H1 (cell line): ENCODE results near the gene OR10A4. TPM values are rescaled to one million over a fixed set of nuclear protein-coding genes. Genes with fewer than 3 reads are reported as not detected.

Source experiments
- CTCF ChIA-PET: fragments of 300-600 bp; sonication (Branson Sonifier 250); formaldehyde crosslinking; loops from one replicate; lab custom pipeline; 2021; ENCODE audit not compliant: partially characterized antibody; lab: Charles Lee
- POLR2A ChIA-PET: fragments of 300-600 bp; sonication (Branson Sonifier 250); formaldehyde crosslinking; loops from one replicate; lab custom pipeline; 2021; ENCODE audit warnings: inconsistent platforms; ENCODE audit not compliant: partially characterized antibody; lab: Charles Lee
- DNase-seq, 2 experiments: peaks; one replicate each; pipeline versions ENCODE4 v3.0.0 to v3.0.0-alpha.2; 2010 to 2022; ENCODE audit warnings: low spot score in 2 of 2, low read depth in 1 of 2, mixed read lengths in 1 of 2
- FAIRE-seq: peaks from 2 replicates; lab custom pipeline; 2011; peaks lifted over from hg19 to GRCh38; lab: Jason Lieb, UNC
- H2AFZ ChIP-seq: 2 replicates; pipeline ENCODE4 v1.8.1; 2012; ENCODE audit warnings: low read length, inconsistent platforms
- H2AK5ac ChIP-seq: 2 replicates; pipeline ENCODE4 v1.6.1; 2013; ENCODE audit warnings: low read depth, low read length
- H2BK120ac ChIP-seq: replicated peaks from 2 replicates; pipeline ENCODE3; 2013; ENCODE audit warnings: low read depth, low read length, inconsistent platforms
- H2BK12ac ChIP-seq: 2 replicates; pipeline ENCODE4 v1.6.1; 2013; ENCODE audit warnings: low read depth, low read length
- H2BK15ac ChIP-seq: 2 replicates; pipeline ENCODE4 v1.6.1; 2013; ENCODE audit warnings: low read length
- H2BK20ac ChIP-seq: 2 replicates; pipeline ENCODE4 v1.6.1; 2013; ENCODE audit warnings: low read length
- H2BK5ac ChIP-seq: 2 replicates; pipeline ENCODE4 v1.6.1; 2013; ENCODE audit warnings: low read depth, low read length
- H3K14ac ChIP-seq: 2 replicates; pipeline ENCODE4 v1.6.1; 2013; ENCODE audit warnings: inconsistent platforms; ENCODE audit not compliant: insufficient read length
- H3K18ac ChIP-seq: 2 replicates; pipeline ENCODE4 v1.6.1; 2013; ENCODE audit warnings: low read length; ENCODE audit errors: extremely low read depth
- H3K23ac ChIP-seq: 2 replicates; pipeline ENCODE4 v1.6.1; 2013; ENCODE audit warnings: inconsistent platforms; ENCODE audit not compliant: insufficient read length
- H3K23me2 ChIP-seq: 2 replicates; pipeline ENCODE4 v1.6.1; 2013; ENCODE audit warnings: low read depth, low read length
- H3K27ac ChIP-seq: 2 replicates; pipeline ENCODE4 v1.6.1; 2011; ENCODE audit warnings: low read depth, low read length, inconsistent platforms
- H3K27me3 ChIP-seq, 4 experiments: replicated peaks in 1 of 4; 1 replicate in 1 of 4; 2 replicates in 3 of 4; pipeline versions ENCODE4 v1.6.1 to v1.8.1; 2011 to 2013; ENCODE audit warnings: low read length in 3 of 4, mild to moderate bottlenecking in 3 of 4, inconsistent platforms in 2 of 4, mixed read lengths in 2 of 4, moderate library complexity in 1 of 4; ENCODE audit not compliant: control insufficient read depth in 3 of 4, insufficient read depth in 3 of 4; ENCODE audit errors: extremely low read depth in 1 of 4
- H3K36me3 ChIP-seq, 4 experiments: 2 replicates each; pipeline versions ENCODE4 v1.6.1 to v1.8.1; 2011 to 2013; ENCODE audit warnings: mild to moderate bottlenecking in 4 of 4, low read length in 3 of 4, moderate library complexity in 2 of 4, control low read depth in 1 of 4, inconsistent platforms in 1 of 4; ENCODE audit not compliant: insufficient read depth in 4 of 4, control insufficient read depth in 2 of 4
- H3K4ac ChIP-seq: replicated peaks from 2 replicates; pipeline ENCODE3; 2013; ENCODE audit warnings: low read length, low read depth, mixed read lengths, inconsistent platforms; ENCODE audit not compliant: insufficient read length
- H3K4me1 ChIP-seq, 4 experiments: replicated peaks in 1 of 4; 1 replicate in 1 of 4; 2 replicates in 3 of 4; pipeline versions ENCODE4 v1.6.1 to v1.8.1; 2011 to 2013; ENCODE audit warnings: low read length in 3 of 4, inconsistent platforms in 2 of 4, mixed read lengths in 1 of 4; ENCODE audit not compliant: insufficient read depth in 4 of 4, control insufficient read depth in 3 of 4
- H3K4me2 ChIP-seq, 2 experiments: 2 replicates each; pipeline versions ENCODE4 v1.6.1 to v1.8.1; 2011 to 2013; ENCODE audit warnings: low read depth in 2 of 2, low read length in 2 of 2, control low read depth in 1 of 2, inconsistent platforms in 1 of 2, mild to moderate bottlenecking in 1 of 2; ENCODE audit not compliant: insufficient read depth in 1 of 2
- H3K4me3 ChIP-seq, 4 experiments: fragments of 200-600, 300-600 bp in 1 of 4; sonication (generic), shearing (Covaris generic), sonication (Bioruptor Twin) in 1 of 4; 2 replicates each; pipeline versions ENCODE4 v1.5.1 to v1.8.1; 2011 to 2016; ENCODE audit warnings: low read length in 4 of 4, low read depth in 3 of 4, control low read depth in 2 of 4, inconsistent platforms in 2 of 4, mild to moderate bottlenecking in 2 of 4, mixed read lengths in 1 of 4, moderate library complexity in 1 of 4; ENCODE audit not compliant: insufficient read depth in 2 of 4; ENCODE audit errors: extremely low read depth in 1 of 4
- H3K56ac ChIP-seq: replicated peaks from 2 replicates; pipeline ENCODE3; 2013; ENCODE audit warnings: low read depth, mild to moderate bottlenecking, mixed read lengths, low read length, inconsistent platforms; ENCODE audit not compliant: insufficient read length
- H3K79me1 ChIP-seq: 2 replicates; pipeline ENCODE4 v1.6.1; 2013; ENCODE audit warnings: low read depth, low read length, control low read depth
- H3K79me2 ChIP-seq, 2 experiments: 2 replicates each; pipeline versions ENCODE4 v1.6.1 to v1.8.1; 2012 to 2013; ENCODE audit warnings: low read length in 2 of 2, mild to moderate bottlenecking in 2 of 2, inconsistent platforms in 1 of 2; ENCODE audit not compliant: insufficient read depth in 2 of 2, control insufficient read depth in 1 of 2
- H3K9ac ChIP-seq, 4 experiments: replicated peaks in 1 of 4; 1 replicate in 1 of 4; 2 replicates in 3 of 4; pipeline versions ENCODE4 v1.6.1 to v1.8.1; 2011 to 2013; ENCODE audit warnings: low read depth in 3 of 4, low read length in 3 of 4, control low read depth in 2 of 4, mild to moderate bottlenecking in 2 of 4, moderate library complexity in 2 of 4, inconsistent platforms in 1 of 4; ENCODE audit errors: extremely low read depth in 1 of 4
- H3K9me3 ChIP-seq, 2 experiments: 2 replicates each; pipeline versions ENCODE4 v1.6.1 to v1.8.1; 2012 to 2013; ENCODE audit warnings: mild to moderate bottlenecking in 2 of 2, moderate library complexity in 2 of 2, control low read depth in 1 of 2, inconsistent platforms in 1 of 2, low read depth in 1 of 2, low read length in 1 of 2, mixed read lengths in 1 of 2; ENCODE audit not compliant: insufficient read depth in 2 of 2
- H4K20me1 ChIP-seq, 2 experiments: replicated peaks in 1 of 2; 2 replicates each; pipeline versions ENCODE3 to v1.8.1; 2011 to 2013; ENCODE audit warnings: inconsistent platforms in 2 of 2, low read length in 2 of 2, mild to moderate bottlenecking in 1 of 2; ENCODE audit not compliant: insufficient read depth in 2 of 2, control insufficient read depth in 1 of 2
- H4K5ac ChIP-seq: 2 replicates; pipeline ENCODE4 v1.6.1; 2013; ENCODE audit warnings: low read length, low read depth, mixed read lengths, inconsistent platforms; ENCODE audit not compliant: insufficient read length
- H4K8ac ChIP-seq: 2 replicates; pipeline ENCODE4 v1.8.0; 2013; ENCODE audit warnings: mild to moderate bottlenecking, moderate library complexity, low read length, inconsistent platforms; ENCODE audit not compliant: insufficient read depth; ENCODE audit errors: extremely low read depth
- H4K91ac ChIP-seq: replicated peaks from 2 replicates; pipeline ENCODE3; 2013; ENCODE audit warnings: low read length, mixed read lengths, inconsistent platforms; ENCODE audit not compliant: insufficient read length
- BCL11A ChIP-seq, 2 experiments: IDR thresholded peaks; one replicate each; pipeline ENCODE4 v1.6.1; 2011; ENCODE audit warnings: low read depth in 2 of 2, low read length in 2 of 2, mild to moderate bottlenecking in 2 of 2
- CTCF ChIP-seq, 3 experiments: IDR thresholded peaks; 1 replicate in 2 of 3; 2 replicates in 1 of 3; pipeline versions ENCODE4 v1.5.1 to v1.6.1; 2011; ENCODE audit warnings: low read length in 3 of 3, mild to moderate bottlenecking in 3 of 3, inconsistent platforms in 2 of 3, low read depth in 1 of 3, moderate library complexity in 1 of 3; ENCODE audit not compliant: insufficient read depth in 1 of 3; ENCODE audit errors: control extremely low read depth in 1 of 3
- GABPA ChIP-seq: IDR thresholded peaks from 2 replicates; pipeline ENCODE4 v1.6.1; 2011; ENCODE audit warnings: mild to moderate bottlenecking, low read length, moderate library complexity, borderline replicate concordance; ENCODE audit not compliant: insufficient read depth
- RAD21 ChIP-seq, 2 experiments: IDR thresholded peaks in 1 of 2; conservative IDR thresholded peaks in 1 of 2; 2 replicates each; pipeline ENCODE4 v1.6.1; 2011; ENCODE audit warnings: low read depth in 2 of 2, low read length in 2 of 2, improper control_type of control experiment in 1 of 2, inconsistent platforms in 1 of 2, mild to moderate bottlenecking in 1 of 2, moderate library complexity in 1 of 2
- WGBS, 2 experiments: shearing (Covaris generic) in 1 of 2; methylation state at CpG; one replicate each; pipeline versions ENCODE4 v1.1.6 to v1.1.7; 2013 to 2015; ENCODE audit warnings: low lambda C conversion rate in 2 of 2, mixed read lengths in 2 of 2, inconsistent platforms in 1 of 2, low coverage in 1 of 2, missing lambda C conversion rate in 1 of 2; ENCODE audit not compliant: insufficient replicate concordance in 2 of 2, insufficient coverage in 1 of 2, insufficient read length in 1 of 2; ENCODE audit errors: extremely low coverage in 1 of 2, missing lambda C conversion rate in 1 of 2; 5-methylcytosine and 5-hydroxymethylcytosine counted together
- polyA plus RNA-seq, 7 experiments: library from polyadenylated mRNA; depleted of rRNA in 3 of 7; stranded (reverse) in 5 of 7; unstranded in 2 of 7; fragments of >200 nt in 5 of 7; fragments of 200-250 nt in 2 of 7; gene quantifications; 1 replicate in 5 of 7; 2 replicates in 1 of 7; 4 replicates in 1 of 7; pipeline versions ENCODE4 v1.2.1 to v1.2.3, GENCODE V29; 2011 to 2013; ENCODE audit warnings: missing spikeins in 2 of 7, mixed read lengths in 2 of 7
- total RNA-seq: library from RNA; stranded (reverse); fragmentation: NEBNext Ultra II Directional; extraction: Animal tissue kit (Norgen Biotek cat#: 25700); gene quantifications from 2 replicates; pipeline ENCODE4 v1.2.1, GENCODE V29; 2021

The OR10A4 gene
- total and polyA plus RNA-seq, 2 of the 8 experiments (the other 6 are each of a cell fraction or from before 2014, with no cell fraction given) = not detected

- Histone ChIP-seq H3K23ac (no peak overlapping the region), H3K27ac (no peak overlapping the region), H3K4me3 (no peak overlapping the region), H3K4ac (no peak overlapping the region), H2BK15ac (no peak overlapping the region), H4K8ac (no peak overlapping the region), H4K5ac (no peak overlapping the region), H3K4me1 (no peaks in the 10 kb centered on the region), H3K36me3 (peaks cover 0 to 2% (median 0%) of the 10 kb centered on the region in 4 experiments; a peak in 1 of 8 replicates), H2BK20ac (no peak overlapping the region), H3K79me1 (no peaks in the 10 kb centered on the region), H2BK120ac (no peak overlapping the region), H3K56ac (no peak overlapping the region), H4K20me1 (no peaks in the 10 kb centered on the region), H3K79me2 (no peaks in the 10 kb centered on the region), H3K27me3 (peaks cover 0 to 1% (median 0%) of the 10 kb centered on the region in 4 experiments; a peak in 1 of 7 replicates), H4K91ac (no peak overlapping the region), H2AK5ac (no peak overlapping the region), H3K9ac (no peak overlapping the region), H2AFZ (no peak overlapping the region), H3K9me3 (peaks cover 2 to 9% of the 10 kb centered on the region in 2 experiments; a peak in 1 of 4 replicates), H3K18ac (no peak overlapping the region), H2BK12ac (no peak overlapping the region), H3K14ac (no peak overlapping the region), H3K4me2 (no peak overlapping the region), H3K23me2 (no peaks in the 10 kb centered on the region), H2BK5ac (no peak overlapping the region)
- ChIA-PET CTCF (interaction anchor here (0.6 to 1.3 kb wide), 4 partner anchors 12 to 148 kb away, joined by 3 read pairs; no protein-coding TSS in a partner anchor), POLR2A (interaction anchor here (1.3 kb wide), 1 partner anchor 27 kb away, joined by 3 read pairs; no protein-coding TSS in a partner anchor)
- TF ChIP-seq BCL11A (IDR thresholded peaks at IDR 0.05; ENCODE audit: low read depth in 2 of 2, low read length in 2 of 2) (no peak), RAD21 (IDR thresholded peaks at IDR 0.05 in 1 of 2, conservative IDR thresholded peaks at IDR 0.05 in 1 of 2; ENCODE audit: low read depth in 2 of 2, low read length in 2 of 2) (0 out of 4 replicates have a peak, but pooled peaks of 1 of the 2 experiments have one; percentile 5), CTCF (IDR thresholded peaks at IDR 0.05; ENCODE audit: control extremely low read depth in 1 of 3, insufficient read depth in 1 of 3, low read depth in 1 of 3, low read length in 3 of 3) (peak in 1 of 3 experiments; percentile 2; a peak in 1 of 4 replicates), GABPA (no peak)
- DNase-seq = no peak
- FAIRE-seq = no peak
- 87% methylated on average over 2 of the region's 2 CpGs; no CpG with 5 or more reads in 1 of the 2 experiments for WGBS, 2 experiments
Observed at GRCh38 chr11:6900327-6900999, 24.0 kb downstream of the OR10A4 start.
